Fibroblast of lung (primary cell): Measurements from ENCODE around the gene SUSD1. TPM values are rescaled to one million over a fixed set of nuclear protein-coding genes. Genes with fewer than 3 reads are reported as not detected.

Source experiments
- DNase-seq, 2 donors: peaks; one replicate each; pipeline versions ENCODE4 v3.0.0 to v3.0.0-alpha.2; 2010; ENCODE audit warnings: low read depth in 2 of 2
- H2AFZ ChIP-seq: 2 replicates; pipeline ENCODE4 v1.5.1; 2012; ENCODE audit warnings: low read length, control low read depth, inconsistent platforms
- H3K27ac ChIP-seq: 2 replicates; pipeline ENCODE4 v1.5.1; 2011; ENCODE audit warnings: low read length, control low read depth; ENCODE audit not compliant: insufficient read depth
- H3K27me3 ChIP-seq: 2 replicates; pipeline ENCODE4 v1.5.1; 2011; ENCODE audit warnings: mild to moderate bottlenecking, low read length; ENCODE audit not compliant: control insufficient read depth, insufficient read depth
- H3K36me3 ChIP-seq: 2 replicates; pipeline ENCODE4 v1.5.1; 2011; ENCODE audit warnings: low read length; ENCODE audit not compliant: control insufficient read depth, insufficient read depth
- H3K4me1 ChIP-seq: 2 replicates; pipeline ENCODE4 v1.5.1; 2011; ENCODE audit warnings: low read length; ENCODE audit not compliant: control insufficient read depth, insufficient read depth; ENCODE audit errors: extremely low read depth
- H3K4me2 ChIP-seq: 2 replicates; pipeline ENCODE4 v1.5.1; 2011; ENCODE audit warnings: low read length, control low read depth; ENCODE audit not compliant: insufficient read depth; ENCODE audit errors: extremely low read depth
- H3K4me3 ChIP-seq, 4 experiments: fragments of 200-600 bp in 1 of 4; sonication (generic) in 1 of 4; replicated peaks in 1 of 4; 2 replicates each; pipeline ENCODE4 v1.5.1; 2011 to 2016; ENCODE audit warnings: low read length in 4 of 4, low read depth in 3 of 4, mild to moderate bottlenecking in 3 of 4, control low read depth in 2 of 4, inconsistent platforms in 1 of 4, mixed read lengths in 1 of 4; ENCODE audit not compliant: insufficient read depth in 1 of 4; ENCODE audit errors: control extremely low read depth in 1 of 4
- H3K79me2 ChIP-seq: 2 replicates; pipeline ENCODE4 v1.5.1; 2012; ENCODE audit warnings: mild to moderate bottlenecking, low read length, inconsistent platforms; ENCODE audit not compliant: control insufficient read depth, insufficient read depth
- H3K9ac ChIP-seq: 2 replicates; pipeline ENCODE4 v1.5.1; 2011; ENCODE audit warnings: mild to moderate bottlenecking, low read length, control low read depth; ENCODE audit not compliant: insufficient read depth
- H3K9me3 ChIP-seq: 2 replicates; pipeline ENCODE4 v1.5.1; 2012; ENCODE audit warnings: low read depth, low read length; ENCODE audit not compliant: control insufficient read depth, insufficient read depth
- H4K20me1 ChIP-seq: 2 replicates; pipeline ENCODE4 v1.5.1; 2011; ENCODE audit warnings: low read length; ENCODE audit not compliant: control insufficient read depth, insufficient read depth; ENCODE audit errors: extremely low read depth
- EZH2 ChIP-seq: IDR thresholded peaks from 2 replicates; pipeline ENCODE4 v1.5.1; 2012; ENCODE audit warnings: low read length, control low read depth, mild to moderate bottlenecking; ENCODE audit errors: missing control alignments
- polyA plus RNA-seq, 2 donors: library from polyadenylated mRNA; depleted of rRNA in 1 of 2; stranded (reverse) in 1 of 2; unstranded in 1 of 2; fragments of >200 nt; gene quantifications; 2 replicates each; pipeline ENCODE4 v1.2.1, GENCODE V29; 2011 to 2012; ENCODE audit warnings: missing spikeins in 1 of 2
- total RNA-seq: library from RNA; depleted of rRNA; stranded (reverse); fragments of >200 nt; gene quantifications from 2 replicates; pipeline ENCODE4 v1.2.1, GENCODE V29; 2014
- TF ChIP-seq, protein P1 (sequence below), 2 donors: IDR thresholded peaks in 1 of 2; conservative IDR thresholded peaks in 1 of 2; 1 replicate in 1 of 2; 2 replicates in 1 of 2; pipeline ENCODE4 v1.5.1; 2011 to 2012; ENCODE audit warnings: low read length in 2 of 2, control low read depth in 1 of 2, inconsistent platforms in 1 of 2, low read depth in 1 of 2, mild to moderate bottlenecking in 1 of 2

Gene SUSD1
- total and polyA plus RNA-seq, 2 donors (not counting 1 experiment from before 2014, with no cell fraction given): 27.4 to 28.6 TPM

GRCh38 chr9:112125951-112126388 is 49.1 kb downstream of the SUSD1 start:
- Histone ChIP-seq H4K20me1 (no peaks in the 10 kb centered on the region), H3K4me1 (no peaks in the 10 kb centered on the region), H3K4me3 (no peak overlapping the region), H2AFZ (no peak overlapping the region), H3K79me2 (no peaks in the 10 kb centered on the region), H3K9ac (no peak overlapping the region), H3K4me2 (no peak overlapping the region), H3K36me3 (no peaks in the 10 kb centered on the region), H3K27me3 (no peaks in the 10 kb centered on the region), H3K27ac (no peak overlapping the region), H3K9me3 (no peaks in the 10 kb centered on the region)
- TF ChIP-seq EZH2: no peak
- TF ChIP-seq, protein P1, sequence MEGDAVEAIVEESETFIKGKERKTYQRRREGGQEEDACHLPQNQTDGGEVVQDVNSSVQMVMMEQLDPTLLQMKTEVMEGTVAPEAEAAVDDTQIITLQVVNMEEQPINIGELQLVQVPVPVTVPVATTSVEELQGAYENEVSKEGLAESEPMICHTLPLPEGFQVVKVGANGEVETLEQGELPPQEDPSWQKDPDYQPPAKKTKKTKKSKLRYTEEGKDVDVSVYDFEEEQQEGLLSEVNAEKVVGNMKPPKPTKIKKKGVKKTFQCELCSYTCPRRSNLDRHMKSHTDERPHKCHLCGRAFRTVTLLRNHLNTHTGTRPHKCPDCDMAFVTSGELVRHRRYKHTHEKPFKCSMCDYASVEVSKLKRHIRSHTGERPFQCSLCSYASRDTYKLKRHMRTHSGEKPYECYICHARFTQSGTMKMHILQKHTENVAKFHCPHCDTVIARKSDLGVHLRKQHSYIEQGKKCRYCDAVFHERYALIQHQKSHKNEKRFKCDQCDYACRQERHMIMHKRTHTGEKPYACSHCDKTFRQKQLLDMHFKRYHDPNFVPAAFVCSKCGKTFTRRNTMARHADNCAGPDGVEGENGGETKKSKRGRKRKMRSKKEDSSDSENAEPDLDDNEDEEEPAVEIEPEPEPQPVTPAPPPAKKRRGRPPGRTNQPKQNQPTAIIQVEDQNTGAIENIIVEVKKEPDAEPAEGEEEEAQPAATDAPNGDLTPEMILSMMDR (conservative IDR thresholded peaks at IDR 0.05 in 1 of 2, IDR thresholded peaks at IDR 0.05 in 1 of 2; ENCODE audit: low read depth in 1 of 2, low read length in 2 of 2): no peak
- DNase-seq: peak in 1 of 2 donors; percentile 16

DNA sequence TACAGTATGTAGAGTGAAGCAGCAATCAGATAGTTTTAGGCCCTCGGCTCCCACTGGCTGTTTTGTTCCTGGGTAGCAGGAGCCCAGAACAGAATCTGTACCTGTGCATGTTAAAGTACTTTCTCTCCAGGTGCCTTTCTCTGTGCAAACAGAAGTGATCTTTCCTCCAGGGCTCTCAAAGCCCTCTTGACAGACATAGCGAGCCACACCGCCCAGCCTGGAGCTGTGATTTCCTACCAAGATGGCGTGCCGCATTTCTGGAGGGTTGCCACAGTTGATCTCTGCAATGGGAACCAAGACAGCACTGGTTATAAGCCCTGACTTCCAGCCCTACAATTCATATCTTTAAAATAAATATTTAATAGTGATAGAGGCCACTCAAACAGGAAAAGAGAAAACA is 50.9 kb downstream of the SUSD1 start:
- DNase-seq: no peak
- H3K4me1 ChIP-seq: no peaks in the 10 kb centered on the region
- no peaks in the 10 kb centered on the region for H3K9me3 ChIP-seq
- TF ChIP-seq EZH2: no peak
- TF ChIP-seq, protein P1 (conservative IDR thresholded peaks at IDR 0.05 in 1 of 2, IDR thresholded peaks at IDR 0.05 in 1 of 2; ENCODE audit: low read depth in 1 of 2, low read length in 2 of 2): no peak
- no peaks in the 10 kb centered on the region for H4K20me1 ChIP-seq
- H3K4me2 ChIP-seq: no peak overlapping the region
- H3K4me3 ChIP-seq: no peak overlapping the region
- H3K9ac ChIP-seq: no peak overlapping the region
- H3K27me3 ChIP-seq: no peaks in the 10 kb centered on the region
- H2AFZ ChIP-seq: no peak overlapping the region
- no peaks in the 10 kb centered on the region for H3K36me3 ChIP-seq
- H3K79me2 ChIP-seq: no peaks in the 10 kb centered on the region
- H3K27ac ChIP-seq: no peak overlapping the region

- no peaks in the 10 kb centered on the region for H3K79me2 ChIP-seq
- no peaks in the 10 kb centered on the region for H3K9me3 ChIP-seq
- no peaks in the 10 kb centered on the region for H3K4me1 ChIP-seq
- DNase-seq: no peak
- no peak overlapping the region for H3K27ac ChIP-seq
- H3K27me3 ChIP-seq: no peaks in the 10 kb centered on the region
- H2AFZ ChIP-seq: no peak overlapping the region
- H3K36me3 ChIP-seq: no peaks in the 10 kb centered on the region
- no peak overlapping the region for H3K9ac ChIP-seq
- no peaks in the 10 kb centered on the region for H4K20me1 ChIP-seq
- no peak for TF ChIP-seq EZH2
- TF ChIP-seq, protein P1 (conservative IDR thresholded peaks at IDR 0.05 in 1 of 2, IDR thresholded peaks at IDR 0.05 in 1 of 2; ENCODE audit: low read depth in 1 of 2, low read length in 2 of 2): no peak
- H3K4me2 ChIP-seq: no peak overlapping the region
- no peak overlapping the region for H3K4me3 ChIP-seq
Observed at GRCh38 chr9:112121633-112122032, 53.5 kb downstream of the SUSD1 start.
